Uterus (tissue), 2 donors: ENCODE data around the gene ERC2.

Experiments
- POLR2A ChIP-seq, 2 donors: fragments of 450-650 bp; IDR thresholded peaks; one replicate each; pipeline ENCODE4 v1.6.1; 2016; ENCODE audit warnings: antibody characterized with exemption in 2 of 2, mild to moderate bottlenecking in 1 of 2, moderate library complexity in 1 of 2
- TF ChIP-seq, protein P1 (sequence below), 4 experiments: fragments of 200-600 bp in 2 of 4; fragments of 450-650 bp in 2 of 4; sonication (generic) in 2 of 4; IDR thresholded peaks; one replicate each; pipeline ENCODE4 v1.5.1; 2016 to 2019; ENCODE audit warnings: antibody characterized with exemption in 4 of 4, mild to moderate bottlenecking in 2 of 4, moderate library complexity in 1 of 4

DNA sequence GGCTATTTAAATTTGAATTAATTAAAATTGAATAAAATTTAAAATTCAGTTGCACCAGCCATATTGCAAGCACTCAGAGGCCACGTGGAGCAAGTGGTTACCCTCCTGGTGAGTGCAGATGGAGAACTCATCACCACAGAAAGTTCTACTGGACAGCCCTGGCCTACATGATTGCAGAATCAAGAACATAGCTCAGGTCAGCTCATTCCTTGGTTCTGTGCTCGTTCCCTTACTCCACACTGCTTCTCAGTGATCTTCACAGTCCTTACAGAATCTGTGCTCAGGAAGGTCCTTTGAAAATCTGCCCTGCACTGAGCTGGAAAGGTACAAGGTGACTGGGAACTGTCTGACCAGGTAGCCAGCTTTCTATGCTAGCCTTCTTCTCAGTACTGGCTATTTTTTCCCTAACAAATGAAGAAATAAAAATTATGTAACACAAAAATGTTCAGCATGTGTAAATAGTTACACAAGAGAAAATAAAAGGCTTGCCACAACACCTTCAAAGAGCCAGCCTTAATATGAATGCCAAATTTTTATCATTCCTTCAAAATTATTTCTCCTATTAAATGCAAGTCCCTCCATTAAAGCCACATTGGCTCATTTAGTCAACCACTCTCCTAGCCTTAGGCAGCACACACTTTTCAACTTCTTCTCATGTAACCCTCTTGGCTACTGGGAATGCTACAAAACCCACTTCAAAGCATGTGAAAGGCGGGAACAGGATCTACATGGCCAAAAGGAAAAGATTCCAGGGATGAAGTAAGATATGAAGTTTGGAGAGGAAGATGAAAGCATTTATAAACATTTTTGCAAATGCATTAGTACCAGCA, 654.8 kb downstream of the ERC2 start:
- TF ChIP-seq, protein P1, sequence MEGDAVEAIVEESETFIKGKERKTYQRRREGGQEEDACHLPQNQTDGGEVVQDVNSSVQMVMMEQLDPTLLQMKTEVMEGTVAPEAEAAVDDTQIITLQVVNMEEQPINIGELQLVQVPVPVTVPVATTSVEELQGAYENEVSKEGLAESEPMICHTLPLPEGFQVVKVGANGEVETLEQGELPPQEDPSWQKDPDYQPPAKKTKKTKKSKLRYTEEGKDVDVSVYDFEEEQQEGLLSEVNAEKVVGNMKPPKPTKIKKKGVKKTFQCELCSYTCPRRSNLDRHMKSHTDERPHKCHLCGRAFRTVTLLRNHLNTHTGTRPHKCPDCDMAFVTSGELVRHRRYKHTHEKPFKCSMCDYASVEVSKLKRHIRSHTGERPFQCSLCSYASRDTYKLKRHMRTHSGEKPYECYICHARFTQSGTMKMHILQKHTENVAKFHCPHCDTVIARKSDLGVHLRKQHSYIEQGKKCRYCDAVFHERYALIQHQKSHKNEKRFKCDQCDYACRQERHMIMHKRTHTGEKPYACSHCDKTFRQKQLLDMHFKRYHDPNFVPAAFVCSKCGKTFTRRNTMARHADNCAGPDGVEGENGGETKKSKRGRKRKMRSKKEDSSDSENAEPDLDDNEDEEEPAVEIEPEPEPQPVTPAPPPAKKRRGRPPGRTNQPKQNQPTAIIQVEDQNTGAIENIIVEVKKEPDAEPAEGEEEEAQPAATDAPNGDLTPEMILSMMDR (IDR thresholded peaks at IDR 0.05), result no peak
- TF ChIP-seq POLR2A (IDR thresholded peaks at IDR 0.05), result no peak
